ENCODE data around the gene ACSS1.

ACSS1 gene

GRCh38 chr20:25082498-25082873, 24.5 kb upstream of the ACSS1 start:
- no peak for TF ChIP-seq CTCF (IDR thresholded peaks at IDR 0.05)

DNA sequence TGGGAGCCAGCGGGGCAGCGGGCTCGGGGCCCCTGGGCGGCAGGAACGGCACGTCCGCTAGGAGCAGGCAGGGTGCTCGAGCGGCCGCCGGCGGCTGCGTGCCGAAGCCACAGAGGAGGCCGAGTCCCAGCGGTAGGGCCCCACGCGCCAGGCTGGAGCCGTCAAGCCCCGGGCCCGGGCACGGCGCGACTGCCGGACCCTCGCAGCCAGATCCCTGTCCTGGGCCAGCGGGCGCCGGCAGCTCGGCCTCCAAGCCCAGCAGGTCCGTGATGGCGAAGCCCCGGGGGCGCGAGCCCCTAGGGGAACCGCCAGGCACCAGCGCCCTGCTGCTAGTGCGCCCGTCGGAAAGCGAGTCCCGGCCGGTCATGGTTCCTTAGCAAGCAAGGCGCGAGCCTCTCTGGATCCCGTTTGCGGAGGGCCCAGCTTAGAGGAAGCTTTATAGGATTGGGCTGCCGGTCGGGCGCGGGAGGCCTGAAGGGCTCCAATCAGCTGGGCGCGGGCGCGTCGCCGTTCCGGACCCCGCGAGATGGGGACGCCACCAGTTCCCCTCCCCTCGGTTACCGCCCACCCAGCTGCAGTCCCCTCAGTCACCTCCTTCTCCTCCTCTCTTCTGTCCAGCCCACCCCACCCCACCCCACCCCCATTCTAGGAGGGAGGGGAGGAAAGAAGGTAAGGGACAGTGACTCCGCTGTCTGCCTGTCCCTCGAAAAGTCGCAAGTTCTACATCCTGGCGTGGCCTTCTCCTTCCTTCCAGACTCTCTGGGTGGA, 24.0 kb upstream of the ACSS1 start, which contains the start of gene VSX1:
TSS of gene VSX1 (minus strand) at position 412 of the 768 bp plus-strand sequence. CDS start at position 367, 45 bp downstream.
- TF ChIP-seq CTCF (IDR thresholded peaks at IDR 0.05): no peak

GRCh38 chr20:25081065-25081729, 23.3 kb upstream of the ACSS1 start:
- no peak for TF ChIP-seq CTCF (IDR thresholded peaks at IDR 0.05)

- no peak for TF ChIP-seq CTCF (IDR thresholded peaks at IDR 0.05)
These were observed 21.2 kb upstream of the ACSS1 start for GRCh38 chr20:25079171-25079570.

GRCh38 chr20:25078662-25079061, 20.7 kb upstream of the ACSS1 start:
- TF ChIP-seq CTCF (IDR thresholded peaks at IDR 0.05): no peak

DNA sequence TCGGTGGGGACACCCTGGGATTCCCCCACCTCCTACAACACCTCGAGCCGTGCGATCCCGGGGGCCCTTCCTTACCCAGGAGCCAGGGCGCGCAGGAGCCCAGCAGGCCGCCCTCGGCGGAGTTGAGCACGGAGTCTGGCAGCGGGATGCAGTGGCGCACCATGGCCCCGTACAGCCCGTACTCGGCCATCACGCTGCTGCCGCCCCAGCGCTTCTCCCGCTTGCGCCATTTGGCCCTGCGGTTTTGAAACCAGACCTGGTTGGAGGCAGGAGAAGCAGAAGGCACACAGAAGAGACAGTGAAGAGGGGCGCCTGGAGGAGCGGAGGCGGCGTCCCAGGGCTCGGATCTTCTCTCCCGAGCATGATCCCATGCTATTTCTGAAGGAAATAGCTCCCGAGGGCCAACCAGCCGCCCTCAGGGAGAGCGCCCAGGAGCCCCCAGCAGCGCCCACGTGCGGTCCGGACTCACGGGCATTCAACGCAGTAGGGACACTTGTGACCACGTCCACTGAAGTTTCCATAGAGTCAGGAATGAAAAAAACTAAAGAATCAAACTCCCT, 19.8 kb upstream of the ACSS1 start:
- TF ChIP-seq CTCF (IDR thresholded peaks at IDR 0.05): no peak

DNA sequence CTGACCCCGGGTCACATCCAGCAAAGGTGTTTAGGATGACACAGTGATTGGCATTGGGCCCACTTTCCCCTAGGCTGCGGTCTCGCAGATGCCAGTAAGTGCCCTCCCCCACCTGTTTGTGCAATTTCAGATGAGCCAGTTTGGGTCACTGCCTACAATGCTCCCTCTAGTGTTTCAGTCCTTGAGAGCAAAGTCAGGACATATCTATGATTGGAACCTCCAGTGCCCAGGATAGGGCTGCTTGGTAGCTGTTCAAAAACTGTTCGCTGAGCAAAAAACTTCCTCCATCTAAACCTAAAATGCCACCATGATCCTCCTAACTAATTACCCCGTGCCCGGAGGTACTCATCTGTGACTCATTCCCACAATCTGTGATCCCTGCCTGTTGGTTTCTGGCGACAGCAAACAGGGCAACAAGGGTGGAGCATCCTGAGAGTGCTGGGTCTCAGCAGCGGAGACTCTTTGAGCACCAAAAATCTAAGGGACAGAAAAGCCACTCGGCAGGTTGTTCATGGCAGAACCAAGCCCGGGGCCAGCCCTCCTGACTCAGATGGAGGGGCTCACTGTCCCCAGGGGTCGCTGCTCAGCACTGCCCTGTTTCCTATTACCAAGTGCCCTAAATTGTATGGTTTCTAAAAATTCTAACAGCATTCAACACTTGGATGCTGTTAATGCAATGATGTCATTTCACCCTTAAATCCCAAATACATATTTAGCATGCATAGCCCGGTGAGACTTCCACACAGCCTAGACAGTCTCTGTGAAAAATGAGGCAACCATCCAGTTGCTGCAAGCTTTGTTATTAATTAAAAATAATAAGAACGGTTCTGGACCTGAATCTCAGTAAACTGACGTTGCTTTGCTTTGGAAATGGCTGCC, 19.0 kb upstream of the ACSS1 start:
- peak; percentile 56 for TF ChIP-seq CTCF (IDR thresholded peaks at IDR 0.05)
